GM13977 (cell line): ENCODE data around the gene PAX8.

Source experiments
- DNase-seq: peaks from one replicate; pipeline ENCODE4 v3.0.0; 2012; ENCODE audit warnings: low spot score
- in situ Hi-C: fragments of 300-500 bp; cut with MboI; formaldehyde crosslinking; loops from one replicate; pipeline ENCODE4 v1.12.0; 2022; ENCODE audit warnings: low sequenced_read_pairs, low pct_unique_long_range_greater_than_20kb, mixed read lengths, inconsistent platforms; ENCODE audit not compliant: unreplicated experiment
- TF ChIP-seq, protein P1 (sequence below): IDR thresholded peaks from 2 replicates; pipeline ENCODE4 v1.5.1; 2012; ENCODE audit warnings: mild to moderate bottlenecking, control low read depth; ENCODE audit not compliant: insufficient read depth; ENCODE audit errors: extremely low read depth, missing control alignments

The PAX8 gene

DNA sequence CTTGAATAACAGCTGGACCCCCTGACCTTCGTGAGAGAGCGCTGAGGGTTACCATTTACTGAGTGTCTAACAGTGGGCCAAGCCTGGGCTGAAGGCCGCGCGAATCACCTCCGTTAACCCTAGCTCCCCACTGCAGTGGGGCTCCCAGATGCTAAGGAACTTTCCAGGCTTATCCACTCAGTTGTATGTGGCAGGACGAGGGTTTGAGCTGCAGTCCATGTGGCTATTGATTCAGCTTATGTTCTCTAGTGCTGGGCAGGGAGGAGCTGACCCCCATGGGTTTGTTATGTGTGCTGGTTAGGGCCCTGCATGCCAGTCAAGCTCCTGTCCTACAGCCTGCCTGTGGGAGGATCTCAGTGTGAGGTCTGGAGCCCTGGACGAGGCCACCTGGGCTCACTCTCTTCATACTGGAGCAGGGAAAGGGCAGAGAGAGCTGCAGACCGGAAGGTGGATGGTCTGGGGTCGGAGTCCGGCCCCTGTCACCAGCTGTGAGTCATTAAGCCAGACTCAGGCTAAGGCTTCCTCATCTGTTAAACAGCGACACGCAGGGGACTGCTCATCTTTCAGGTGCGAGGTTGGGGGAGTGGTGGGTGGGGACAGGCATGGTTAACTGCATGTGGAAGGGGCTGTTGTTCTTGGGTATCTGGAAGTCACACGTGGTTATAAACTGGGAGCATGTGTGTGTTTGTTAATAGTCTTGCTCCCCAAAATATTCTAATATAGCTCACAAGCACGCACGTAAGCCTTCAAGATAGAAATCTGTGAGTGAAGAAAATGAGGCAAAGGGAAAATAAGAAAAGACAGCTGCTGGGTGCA is 98.4 kb downstream of the PAX8 start:
- TF ChIP-seq, protein P1, sequence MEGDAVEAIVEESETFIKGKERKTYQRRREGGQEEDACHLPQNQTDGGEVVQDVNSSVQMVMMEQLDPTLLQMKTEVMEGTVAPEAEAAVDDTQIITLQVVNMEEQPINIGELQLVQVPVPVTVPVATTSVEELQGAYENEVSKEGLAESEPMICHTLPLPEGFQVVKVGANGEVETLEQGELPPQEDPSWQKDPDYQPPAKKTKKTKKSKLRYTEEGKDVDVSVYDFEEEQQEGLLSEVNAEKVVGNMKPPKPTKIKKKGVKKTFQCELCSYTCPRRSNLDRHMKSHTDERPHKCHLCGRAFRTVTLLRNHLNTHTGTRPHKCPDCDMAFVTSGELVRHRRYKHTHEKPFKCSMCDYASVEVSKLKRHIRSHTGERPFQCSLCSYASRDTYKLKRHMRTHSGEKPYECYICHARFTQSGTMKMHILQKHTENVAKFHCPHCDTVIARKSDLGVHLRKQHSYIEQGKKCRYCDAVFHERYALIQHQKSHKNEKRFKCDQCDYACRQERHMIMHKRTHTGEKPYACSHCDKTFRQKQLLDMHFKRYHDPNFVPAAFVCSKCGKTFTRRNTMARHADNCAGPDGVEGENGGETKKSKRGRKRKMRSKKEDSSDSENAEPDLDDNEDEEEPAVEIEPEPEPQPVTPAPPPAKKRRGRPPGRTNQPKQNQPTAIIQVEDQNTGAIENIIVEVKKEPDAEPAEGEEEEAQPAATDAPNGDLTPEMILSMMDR: no peak
- DNase-seq: no peak
- in situ Hi-C loops: loop anchor here (5.0 kb wide), 1 partner anchor 38 kb away; no protein-coding TSS in a partner anchor

DNA sequence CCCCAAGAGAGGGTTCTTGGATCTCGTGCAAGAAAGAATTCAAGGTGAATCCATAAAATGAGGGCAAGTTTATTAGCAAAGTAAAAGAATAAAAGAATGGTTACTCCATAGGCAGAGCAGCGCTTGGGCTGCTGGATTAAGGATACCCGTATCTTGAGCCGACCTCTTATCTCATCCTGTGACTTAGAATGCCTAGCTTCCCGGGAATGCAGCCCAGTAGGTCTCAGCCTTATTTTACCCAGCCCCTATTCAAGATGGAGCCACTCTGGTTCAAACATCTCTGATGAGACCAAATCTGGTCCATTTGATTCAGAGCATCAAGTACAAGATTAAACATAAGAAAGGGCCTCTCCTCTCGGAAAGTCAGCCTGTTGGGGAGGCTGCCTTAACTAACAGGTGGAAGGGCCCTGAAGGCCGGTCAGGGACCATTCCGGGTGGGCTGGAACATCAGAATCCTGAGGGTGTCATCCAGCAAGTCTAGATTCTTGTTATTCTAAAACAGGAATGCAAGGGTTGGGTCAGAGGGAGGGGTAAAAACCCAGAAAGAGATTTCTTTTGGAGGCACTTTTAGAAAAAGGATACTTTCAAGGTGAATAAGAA is 99.2 kb downstream of the PAX8 start:
- in situ Hi-C loops: loop anchor here (5.0 kb wide), 1 partner anchor 37 kb away; no protein-coding TSS in a partner anchor

DNA sequence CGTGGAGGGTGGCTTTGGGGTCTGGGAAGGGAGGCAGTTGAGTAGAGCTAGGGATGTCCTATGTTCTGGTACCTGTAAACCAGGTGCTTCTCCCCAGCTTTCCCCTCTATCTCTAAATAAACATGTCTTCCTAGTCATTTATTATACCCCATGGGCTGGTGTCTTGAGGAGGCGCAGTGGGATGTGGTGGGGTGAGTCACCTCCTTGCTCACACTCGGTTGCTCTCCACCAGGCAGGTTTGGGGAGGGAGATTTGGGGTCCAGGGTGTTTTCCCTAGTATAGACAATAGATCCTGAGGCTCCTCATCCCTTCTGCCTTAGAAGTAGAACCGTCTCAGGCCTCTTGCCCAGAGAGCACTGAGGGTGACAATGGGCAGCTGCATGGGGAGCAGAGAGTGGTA is 99.8 kb downstream of the PAX8 start:
- TF ChIP-seq, protein P1: no peak
- DNase-seq: no peak
- in situ Hi-C loops: no loop called here

More for the DNA sequence above, 99.2 kb downstream of the PAX8 start:
- DNase-seq: no peak
- TF ChIP-seq, protein P1: no peak

DNA sequence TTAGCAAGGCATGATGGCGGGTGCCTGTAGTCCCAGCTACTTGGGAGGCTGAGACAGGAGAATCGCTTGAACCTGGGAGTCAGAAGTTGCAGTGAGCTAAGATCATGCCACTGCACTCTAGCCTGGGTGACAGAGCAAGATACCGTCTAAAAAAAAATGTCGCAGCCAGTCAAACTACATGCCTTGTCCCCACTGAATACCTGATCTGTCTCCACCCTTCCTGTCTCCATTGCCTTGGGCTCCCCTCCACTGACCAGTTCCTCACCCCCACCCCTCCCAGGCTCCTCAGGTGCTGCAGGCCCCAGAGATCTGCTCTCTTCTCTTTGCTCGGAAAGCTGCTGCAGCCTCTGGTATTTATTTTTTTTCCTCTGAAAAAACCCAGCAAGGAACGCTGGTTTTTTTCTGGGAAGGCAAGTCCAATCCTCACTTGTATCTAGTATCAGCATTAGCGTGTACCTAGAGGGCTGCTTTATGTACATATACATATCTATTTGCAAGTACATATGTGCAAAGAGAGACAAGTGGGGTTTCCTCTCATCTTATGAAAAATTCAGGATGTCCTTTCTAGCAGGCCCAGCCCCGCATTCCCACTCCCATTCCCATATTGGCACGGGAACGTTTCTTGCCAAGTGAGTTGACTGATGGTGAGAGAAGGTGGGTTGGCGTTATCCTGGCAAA is 100.5 kb downstream of the PAX8 start:
- DNase-seq: no peak
- in situ Hi-C loops: no loop called here
- TF ChIP-seq, protein P1: no peak

DNA sequence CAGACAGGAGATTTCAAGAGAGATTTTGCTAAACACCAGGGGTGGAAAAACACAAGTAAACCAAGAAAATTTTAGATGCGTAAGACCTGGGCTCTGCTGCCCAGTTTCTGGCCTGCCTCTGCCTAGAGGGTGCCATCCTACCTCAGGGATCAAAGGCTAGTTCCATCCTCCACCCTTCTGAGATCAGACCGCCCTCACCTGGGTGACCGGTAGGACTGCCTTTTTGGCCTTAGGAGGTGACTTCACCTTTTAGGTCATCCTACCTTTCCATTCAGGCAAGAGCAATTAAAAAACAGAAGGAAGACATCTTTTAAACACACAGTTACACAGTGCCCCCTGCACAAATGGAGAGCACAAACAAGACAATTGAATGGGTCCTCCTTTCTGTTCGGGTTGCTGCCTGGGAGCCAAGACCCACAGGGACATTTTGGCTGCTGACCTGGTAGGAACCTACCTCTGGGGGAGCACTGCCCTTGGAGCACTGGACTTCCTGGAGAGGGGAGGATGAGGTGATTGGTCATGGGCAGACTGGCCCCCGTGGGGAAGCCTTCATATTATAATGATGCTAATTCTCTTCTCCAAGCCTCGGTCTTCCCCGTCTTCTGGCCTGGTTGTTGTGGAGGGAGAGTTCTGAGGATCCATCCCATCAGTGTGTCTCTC is 101.9 kb downstream of the PAX8 start:
- TF ChIP-seq, protein P1: no peak
- in situ Hi-C loops: no loop called here
- DNase-seq: no peak
